Keratinocyte (primary cell): ENCODE measurements around the gene SLIT3. TPM values are rescaled to one million over a fixed set of nuclear protein-coding genes. Genes with fewer than 3 reads are reported as not detected.

Experiments
- DNase-seq: peaks from one replicate; pipeline ENCODE4 v3.0.0-alpha.2; 2011; ENCODE audit warnings: low read depth, missing footprints, low spot score
- FAIRE-seq: peaks from 2 replicates; lab custom pipeline; 2011; peaks lifted over from hg19 to GRCh38; lab: Jason Lieb, UNC
- H2AFZ ChIP-seq: 2 replicates; pipeline ENCODE4 v1.6.0; 2012; ENCODE audit warnings: low read length, control low read depth, inconsistent platforms; ENCODE audit not compliant: control insufficient read depth
- H3K27ac ChIP-seq: 2 replicates; pipeline ENCODE4 v1.5.1; 2011; ENCODE audit warnings: low read length; ENCODE audit not compliant: control insufficient read depth, insufficient read depth
- H3K27me3 ChIP-seq: 3 replicates; pipeline ENCODE4 v1.6.0; 2011; ENCODE audit warnings: low read length; ENCODE audit not compliant: control insufficient read depth, insufficient read depth; ENCODE audit errors: extremely low read depth
- H3K36me3 ChIP-seq, 2 experiments: 2 replicates in 1 of 2; 3 replicates in 1 of 2; pipeline ENCODE4 v1.5.1; 2011; ENCODE audit warnings: low read length in 2 of 2, mild to moderate bottlenecking in 1 of 2; ENCODE audit not compliant: control insufficient read depth in 2 of 2, insufficient read depth in 2 of 2; ENCODE audit errors: extremely low read depth in 1 of 2
- H3K4me1 ChIP-seq: 3 replicates; pipeline ENCODE4 v1.5.1; 2011; ENCODE audit warnings: low read length; ENCODE audit not compliant: control insufficient read depth, insufficient read depth; ENCODE audit errors: extremely low read depth
- H3K4me2 ChIP-seq: 3 replicates; pipeline ENCODE4 v1.6.0; 2011; ENCODE audit warnings: low read depth, low read length; ENCODE audit not compliant: control insufficient read depth, insufficient read depth; ENCODE audit errors: extremely low read depth
- H3K4me3 ChIP-seq, 3 experiments: fragments of 200-600 bp in 1 of 3; sonication (generic) in 1 of 3; 2 replicates in 2 of 3; 3 replicates in 1 of 3; pipeline ENCODE4 v1.5.1; 2011 to 2016; ENCODE audit warnings: low read length in 3 of 3, mild to moderate bottlenecking in 3 of 3, control low read depth in 2 of 3, inconsistent platforms in 1 of 3, low read depth in 1 of 3, mixed read lengths in 1 of 3, mixed run types in 1 of 3, moderate library complexity in 1 of 3; ENCODE audit not compliant: control insufficient read depth in 2 of 3, insufficient read depth in 2 of 3; ENCODE audit errors: extremely low read depth in 1 of 3
- H3K79me2 ChIP-seq: 2 replicates; pipeline ENCODE4 v1.6.0; 2012; ENCODE audit warnings: low read length; ENCODE audit not compliant: control insufficient read depth, insufficient read depth
- H3K9ac ChIP-seq: 3 replicates; pipeline ENCODE4 v1.6.0; 2011; ENCODE audit warnings: low read length; ENCODE audit not compliant: control insufficient read depth, insufficient read depth; ENCODE audit errors: extremely low read depth
- H3K9me1 ChIP-seq: 3 replicates; pipeline ENCODE4 v1.6.0; 2011; ENCODE audit warnings: low read length; ENCODE audit not compliant: control insufficient read depth, insufficient read depth; ENCODE audit errors: extremely low read depth
- H3K9me3 ChIP-seq: 2 replicates; pipeline ENCODE4 v1.5.1; 2012; ENCODE audit warnings: low read depth, low read length; ENCODE audit not compliant: control insufficient read depth
- H4K20me1 ChIP-seq: 3 replicates; pipeline ENCODE4 v1.6.0; 2011; ENCODE audit warnings: low read length; ENCODE audit not compliant: control insufficient read depth, insufficient read depth; ENCODE audit errors: extremely low read depth
- CTCF ChIP-seq, 3 experiments: IDR thresholded peaks in 1 of 3; conservative IDR thresholded peaks in 1 of 3; optimal IDR thresholded peaks in 1 of 3; 2 replicates in 2 of 3; 3 replicates in 1 of 3; pipeline versions ENCODE3 to v1.5.1; 2011; ENCODE audit warnings: low read length in 3 of 3, mild to moderate bottlenecking in 3 of 3, moderate library complexity in 2 of 3, control low read depth in 1 of 3, inconsistent platforms in 1 of 3; ENCODE audit not compliant: insufficient read depth in 2 of 3; ENCODE audit errors: extremely low read depth in 1 of 3
- EZH2 ChIP-seq: IDR thresholded peaks from one replicate; pipeline ENCODE4 v1.6.1; 2012; ENCODE audit warnings: inconsistent platforms, mild to moderate bottlenecking, low read length, moderate library complexity
- dilution Hi-C: fragments of 300-500 bp; cut with MboI; formaldehyde crosslinking; loops from one replicate; pipeline ENCODE4 v1.7.0; 2020; ENCODE audit warnings: low sequenced_read_pairs; ENCODE audit not compliant: extremely low pct_ligation_motif_present
- polyA plus RNA-seq, 5 experiments: library from polyadenylated mRNA; depleted of rRNA in 3 of 5; stranded (reverse) in 3 of 5; stranded (forward) in 1 of 5; unstranded in 1 of 5; fragments of >200 nt; gene quantifications; 1 replicate in 1 of 5; 2 replicates in 3 of 5; 3 replicates in 1 of 5; pipeline versions ENCODE4 v1.2.1 to v1.2.3, GENCODE V29; 2011 to 2012; ENCODE audit warnings: missing spikeins in 2 of 5, low read depth in 1 of 5, low replicate concordance in 1 of 5

The SLIT3 gene
- polyA plus RNA-seq, 1 donor (not counting 4 experiments of a cell fraction or from before 2014, with no cell fraction given): 2.4 TPM

GRCh38 chr5:169223595-169223953 lies 77.4 kb downstream of the SLIT3 start:
- Histone ChIP-seq H3K9me3 (no peaks in the 10 kb centered on the region), H3K4me3 (no peak overlapping the region), H3K4me1 (no peaks in the 10 kb centered on the region), H3K36me3 (no peaks in the 10 kb centered on the region), H4K20me1 (no peaks in the 10 kb centered on the region), H2AFZ (no peak overlapping the region), H3K79me2 (no peaks in the 10 kb centered on the region), H3K9ac (no peak overlapping the region), H3K27ac (no peak overlapping the region), H3K4me2 (no peak overlapping the region), H3K9me1 (no peaks in the 10 kb centered on the region), H3K27me3 (no peaks in the 10 kb centered on the region)
- dilution Hi-C loops: no loop called here
- FAIRE-seq (no peak), DNase-seq (no peak)
- no peak for TF ChIP-seq EZH2
- no peak for TF ChIP-seq CTCF (optimal IDR thresholded peaks at IDR 0.05 in 1 of 3, IDR thresholded peaks at IDR 0.05 in 1 of 3, conservative IDR thresholded peaks at IDR 0.05 in 1 of 3; ENCODE audit: extremely low read depth in 1 of 3, insufficient read depth in 2 of 3, low read length in 3 of 3)

GRCh38 chr5:169222934-169223594 lies 77.9 kb downstream of the SLIT3 start:
- Histone ChIP-seq H3K79me2 (no peaks in the 10 kb centered on the region), H3K4me2 (no peak overlapping the region), H3K4me1 (no peaks in the 10 kb centered on the region), H2AFZ (no peak overlapping the region), H3K9ac (no peak overlapping the region), H4K20me1 (no peaks in the 10 kb centered on the region), H3K36me3 (no peaks in the 10 kb centered on the region), H3K9me1 (no peaks in the 10 kb centered on the region), H3K27ac (no peak overlapping the region), H3K9me3 (no peaks in the 10 kb centered on the region), H3K27me3 (no peaks in the 10 kb centered on the region), H3K4me3 (no peak overlapping the region)
- FAIRE-seq (no peak), DNase-seq (no peak)
- TF ChIP-seq EZH2: no peak
- TF ChIP-seq CTCF (optimal IDR thresholded peaks at IDR 0.05 in 1 of 3, IDR thresholded peaks at IDR 0.05 in 1 of 3, conservative IDR thresholded peaks at IDR 0.05 in 1 of 3; ENCODE audit: extremely low read depth in 1 of 3, insufficient read depth in 2 of 3, low read length in 3 of 3): no peak
- dilution Hi-C loops: no loop called here
